H1 (cell line): ENCODE data around the gene SPG7. TPM values are rescaled to one million over a fixed set of nuclear protein-coding genes. Genes with fewer than 3 reads are reported as not detected.

Source experiments
- CBX5 ChIP-seq: fragments of 300-800, 300-1000 bp; sonication (generic); IDR thresholded peaks from 2 replicates; pipeline ENCODE4 v1.7.1; 2016; ENCODE audit warnings: antibody characterized with exemption, low read length, low read depth
- EP300 ChIP-seq, 2 experiments: IDR thresholded peaks; 1 replicate in 1 of 2; 2 replicates in 1 of 2; pipeline ENCODE4 v1.6.1; 2011 to 2012; ENCODE audit warnings: low read depth in 2 of 2, low read length in 2 of 2, mild to moderate bottlenecking in 2 of 2, borderline replicate concordance in 1 of 2, inconsistent platforms in 1 of 2, moderate library complexity in 1 of 2
- HDAC2 ChIP-seq, 2 experiments: fragments of 300-600 bp in 1 of 2; sonication (generic) in 1 of 2; IDR thresholded peaks; 2 replicates each; pipeline ENCODE4 v1.6.1; 2011 to 2012; ENCODE audit warnings: low read depth in 2 of 2, low read length in 2 of 2, mild to moderate bottlenecking in 2 of 2, moderate library complexity in 2 of 2, borderline replicate concordance in 1 of 2, inconsistent platforms in 1 of 2
- KDM5A ChIP-seq: fragments of 200-600 bp; IDR thresholded peaks from 2 replicates; pipeline ENCODE4 v1.7.1; 2012; ENCODE audit warnings: mild to moderate bottlenecking, low read length, inconsistent platforms, mixed read lengths
- SIX5 ChIP-seq: IDR thresholded peaks from 2 replicates; pipeline ENCODE4 v1.6.1; 2011; ENCODE audit warnings: mild to moderate bottlenecking, low read depth, low read length
- polyA plus RNA-seq, 7 experiments: library from polyadenylated mRNA; depleted of rRNA in 3 of 7; stranded (reverse) in 5 of 7; unstranded in 2 of 7; fragments of >200 nt in 5 of 7; fragments of 200-250 nt in 2 of 7; gene quantifications; 1 replicate in 5 of 7; 2 replicates in 1 of 7; 4 replicates in 1 of 7; pipeline versions ENCODE4 v1.2.1 to v1.2.3, GENCODE V29; 2011 to 2013; ENCODE audit warnings: missing spikeins in 2 of 7, mixed read lengths in 2 of 7
- total RNA-seq: library from RNA; stranded (reverse); fragmentation: NEBNext Ultra II Directional; extraction: Animal tissue kit (Norgen Biotek cat#: 25700); gene quantifications from 2 replicates; pipeline ENCODE4 v1.2.1, GENCODE V29; 2021
- TF ChIP-seq, protein P1 (sequence below): fragments of 300-600 bp; sonication (generic); IDR thresholded peaks from 2 replicates; pipeline ENCODE4 v1.7.1; 2012; ENCODE audit warnings: low read length, moderate library complexity, mild to moderate bottlenecking, inconsistent platforms; ENCODE audit not compliant: insufficient replicate concordance
- TF ChIP-seq, protein P2 (sequence below): IDR thresholded peaks from 2 replicates; pipeline ENCODE4 v1.6.1; 2012; ENCODE audit warnings: inconsistent platforms

The SPG7 gene
- total and polyA plus RNA-seq, 2 of the 8 experiments (the other 6 are each of a cell fraction or from before 2014, with no cell fraction given): 72.1 to 113 TPM

DNA sequence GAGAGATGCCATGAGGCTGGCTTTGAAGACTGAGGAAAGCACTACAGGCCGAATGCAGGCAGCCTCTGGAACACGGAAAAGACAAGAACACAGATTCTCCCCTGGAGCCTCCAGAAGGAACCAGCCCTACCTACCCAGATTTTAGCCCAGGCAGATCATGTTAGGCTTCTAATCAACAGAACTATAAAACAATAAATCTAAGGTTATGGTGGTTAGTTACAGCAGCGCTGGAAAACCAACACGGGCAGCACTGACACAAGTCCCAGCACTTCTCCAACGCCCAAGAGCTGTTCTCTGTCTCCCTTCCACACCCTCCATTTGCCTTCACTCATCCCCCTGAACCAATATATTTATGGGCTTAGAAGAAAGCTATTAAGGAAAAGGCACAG lies 25.4 kb upstream of the SPG7 start (continued):
- TF ChIP-seq, protein P1, sequence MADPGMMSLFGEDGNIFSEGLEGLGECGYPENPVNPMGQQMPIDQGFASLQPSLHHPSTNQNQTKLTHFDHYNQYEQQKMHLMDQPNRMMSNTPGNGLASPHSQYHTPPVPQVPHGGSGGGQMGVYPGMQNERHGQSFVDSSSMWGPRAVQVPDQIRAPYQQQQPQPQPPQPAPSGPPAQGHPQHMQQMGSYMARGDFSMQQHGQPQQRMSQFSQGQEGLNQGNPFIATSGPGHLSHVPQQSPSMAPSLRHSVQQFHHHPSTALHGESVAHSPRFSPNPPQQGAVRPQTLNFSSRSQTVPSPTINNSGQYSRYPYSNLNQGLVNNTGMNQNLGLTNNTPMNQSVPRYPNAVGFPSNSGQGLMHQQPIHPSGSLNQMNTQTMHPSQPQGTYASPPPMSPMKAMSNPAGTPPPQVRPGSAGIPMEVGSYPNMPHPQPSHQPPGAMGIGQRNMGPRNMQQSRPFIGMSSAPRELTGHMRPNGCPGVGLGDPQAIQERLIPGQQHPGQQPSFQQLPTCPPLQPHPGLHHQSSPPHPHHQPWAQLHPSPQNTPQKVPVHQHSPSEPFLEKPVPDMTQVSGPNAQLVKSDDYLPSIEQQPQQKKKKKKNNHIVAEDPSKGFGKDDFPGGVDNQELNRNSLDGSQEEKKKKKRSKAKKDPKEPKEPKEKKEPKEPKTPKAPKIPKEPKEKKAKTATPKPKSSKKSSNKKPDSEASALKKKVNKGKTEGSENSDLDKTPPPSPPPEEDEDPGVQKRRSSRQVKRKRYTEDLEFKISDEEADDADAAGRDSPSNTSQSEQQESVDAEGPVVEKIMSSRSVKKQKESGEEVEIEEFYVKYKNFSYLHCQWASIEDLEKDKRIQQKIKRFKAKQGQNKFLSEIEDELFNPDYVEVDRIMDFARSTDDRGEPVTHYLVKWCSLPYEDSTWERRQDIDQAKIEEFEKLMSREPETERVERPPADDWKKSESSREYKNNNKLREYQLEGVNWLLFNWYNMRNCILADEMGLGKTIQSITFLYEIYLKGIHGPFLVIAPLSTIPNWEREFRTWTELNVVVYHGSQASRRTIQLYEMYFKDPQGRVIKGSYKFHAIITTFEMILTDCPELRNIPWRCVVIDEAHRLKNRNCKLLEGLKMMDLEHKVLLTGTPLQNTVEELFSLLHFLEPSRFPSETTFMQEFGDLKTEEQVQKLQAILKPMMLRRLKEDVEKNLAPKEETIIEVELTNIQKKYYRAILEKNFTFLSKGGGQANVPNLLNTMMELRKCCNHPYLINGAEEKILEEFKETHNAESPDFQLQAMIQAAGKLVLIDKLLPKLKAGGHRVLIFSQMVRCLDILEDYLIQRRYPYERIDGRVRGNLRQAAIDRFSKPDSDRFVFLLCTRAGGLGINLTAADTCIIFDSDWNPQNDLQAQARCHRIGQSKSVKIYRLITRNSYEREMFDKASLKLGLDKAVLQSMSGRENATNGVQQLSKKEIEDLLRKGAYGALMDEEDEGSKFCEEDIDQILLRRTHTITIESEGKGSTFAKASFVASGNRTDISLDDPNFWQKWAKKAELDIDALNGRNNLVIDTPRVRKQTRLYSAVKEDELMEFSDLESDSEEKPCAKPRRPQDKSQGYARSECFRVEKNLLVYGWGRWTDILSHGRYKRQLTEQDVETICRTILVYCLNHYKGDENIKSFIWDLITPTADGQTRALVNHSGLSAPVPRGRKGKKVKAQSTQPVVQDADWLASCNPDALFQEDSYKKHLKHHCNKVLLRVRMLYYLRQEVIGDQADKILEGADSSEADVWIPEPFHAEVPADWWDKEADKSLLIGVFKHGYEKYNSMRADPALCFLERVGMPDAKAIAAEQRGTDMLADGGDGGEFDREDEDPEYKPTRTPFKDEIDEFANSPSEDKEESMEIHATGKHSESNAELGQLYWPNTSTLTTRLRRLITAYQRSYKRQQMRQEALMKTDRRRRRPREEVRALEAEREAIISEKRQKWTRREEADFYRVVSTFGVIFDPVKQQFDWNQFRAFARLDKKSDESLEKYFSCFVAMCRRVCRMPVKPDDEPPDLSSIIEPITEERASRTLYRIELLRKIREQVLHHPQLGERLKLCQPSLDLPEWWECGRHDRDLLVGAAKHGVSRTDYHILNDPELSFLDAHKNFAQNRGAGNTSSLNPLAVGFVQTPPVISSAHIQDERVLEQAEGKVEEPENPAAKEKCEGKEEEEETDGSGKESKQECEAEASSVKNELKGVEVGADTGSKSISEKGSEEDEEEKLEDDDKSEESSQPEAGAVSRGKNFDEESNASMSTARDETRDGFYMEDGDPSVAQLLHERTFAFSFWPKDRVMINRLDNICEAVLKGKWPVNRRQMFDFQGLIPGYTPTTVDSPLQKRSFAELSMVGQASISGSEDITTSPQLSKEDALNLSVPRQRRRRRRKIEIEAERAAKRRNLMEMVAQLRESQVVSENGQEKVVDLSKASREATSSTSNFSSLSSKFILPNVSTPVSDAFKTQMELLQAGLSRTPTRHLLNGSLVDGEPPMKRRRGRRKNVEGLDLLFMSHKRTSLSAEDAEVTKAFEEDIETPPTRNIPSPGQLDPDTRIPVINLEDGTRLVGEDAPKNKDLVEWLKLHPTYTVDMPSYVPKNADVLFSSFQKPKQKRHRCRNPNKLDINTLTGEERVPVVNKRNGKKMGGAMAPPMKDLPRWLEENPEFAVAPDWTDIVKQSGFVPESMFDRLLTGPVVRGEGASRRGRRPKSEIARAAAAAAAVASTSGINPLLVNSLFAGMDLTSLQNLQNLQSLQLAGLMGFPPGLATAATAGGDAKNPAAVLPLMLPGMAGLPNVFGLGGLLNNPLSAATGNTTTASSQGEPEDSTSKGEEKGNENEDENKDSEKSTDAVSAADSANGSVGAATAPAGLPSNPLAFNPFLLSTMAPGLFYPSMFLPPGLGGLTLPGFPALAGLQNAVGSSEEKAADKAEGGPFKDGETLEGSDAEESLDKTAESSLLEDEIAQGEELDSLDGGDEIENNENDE: no peak
- no peak for TF ChIP-seq SIX5
- no peak for TF ChIP-seq EP300 (IDR thresholded peaks at IDR 0.05; ENCODE audit: borderline replicate concordance in 1 of 2, low read depth in 2 of 2, low read length in 2 of 2)
- TF ChIP-seq, protein P2, sequence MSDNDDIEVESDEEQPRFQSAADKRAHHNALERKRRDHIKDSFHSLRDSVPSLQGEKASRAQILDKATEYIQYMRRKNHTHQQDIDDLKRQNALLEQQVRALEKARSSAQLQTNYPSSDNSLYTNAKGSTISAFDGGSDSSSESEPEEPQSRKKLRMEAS: no peak
- no peak for TF ChIP-seq HDAC2 (IDR thresholded peaks at IDR 0.05; ENCODE audit: borderline replicate concordance in 1 of 2, low read depth in 2 of 2, low read length in 2 of 2)
- TF ChIP-seq KDM5A: no peak
- TF ChIP-seq CBX5: no peak
- TF ChIP-seq, all 59 proteins: peak for 0
